Suppressor macrophage (primary cell): ENCODE results near the gene PARP1.
"Not testable (repeated sequence)": the region's sequence is repeated elsewhere in the genome, so short reads cannot be mapped to it uniquely, and the experiment has no call there.

Experiments used
- DNase-seq, 4 experiments: peaks; one replicate each; pipeline ENCODE4 v3.0.0-alpha.2; 2020 to 2022
- total RNA-seq, 17 experiments: gene quantifications; one replicate each; lab custom pipeline; 2026; ENCODE audit warnings: mixed read lengths in 6 of 17, inconsistent platforms in 3 of 17; lab: John Stamatoyannopoulos, UW

Gene PARP1
- total RNA-seq, result 65.0 to 378 (median 133) reads per million in 17 experiments

GRCh38 chr1:226407497-226408284 lies at the start of gene PARP1:
Gene PARP1 (minus strand): TSS chr1:226408093. CDS start chr1:226407929, 164 bp downstream.
- peak; percentile 91 to 97 (median 95) for DNase-seq

GRCh38 chr1:226457307-226457712 lies 49.4 kb upstream of the PARP1 start:
- DNase-seq, result peak; percentile 18 to 57 (median 28)

GRCh38 chr1:226455843-226456242 lies 48.0 kb upstream of the PARP1 start:
- no peak for DNase-seq

- no peak for DNase-seq
These were observed 46.5 kb upstream of the PARP1 start for GRCh38 chr1:226454349-226454748.

GRCh38 chr1:226453015-226453704 lies 45.3 kb upstream of the PARP1 start:
- DNase-seq, result no peak

- no peak for DNase-seq
These were observed 42.8 kb upstream of the PARP1 start for GRCh38 chr1:226450688-226451087.

- DNase-seq, result no peak
These were observed 41.9 kb upstream of the PARP1 start for GRCh38 chr1:226449823-226450222.

GRCh38 chr1:226447932-226448665 lies 40.2 kb upstream of the PARP1 start:
- no peak for DNase-seq

GRCh38 chr1:226446094-226446493 lies 38.2 kb upstream of the PARP1 start:
- DNase-seq, result no peak

- DNase-seq, result no peak
These were observed 37.0 kb upstream of the PARP1 start for GRCh38 chr1:226444901-226445300.

GRCh38 chr1:226443439-226443838 lies 35.5 kb upstream of the PARP1 start:
- DNase-seq, result peak in 1 of 4 experiments; percentile 35

GRCh38 chr1:226443033-226443432 lies 35.1 kb upstream of the PARP1 start:
- DNase-seq, result no peak

- no peak for DNase-seq
These were observed 33.7 kb upstream of the PARP1 start for GRCh38 chr1:226441629-226442028.

- DNase-seq, result no peak
These were observed 32.6 kb upstream of the PARP1 start for GRCh38 chr1:226440512-226440911.

- peak in 2 of 4 experiments; percentile 13 to 26 for DNase-seq
These were observed 30.1 kb upstream of the PARP1 start for GRCh38 chr1:226438007-226438406.

GRCh38 chr1:226436855-226437491 lies 29.1 kb upstream of the PARP1 start:
- no peak for DNase-seq

GRCh38 chr1:226436472-226436854 lies 28.6 kb upstream of the PARP1 start:
- DNase-seq, result no peak

- no peak for DNase-seq
These were observed 25.4 kb upstream of the PARP1 start for GRCh38 chr1:226433341-226433720.

- DNase-seq, result no peak
These were observed 24.9 kb upstream of the PARP1 start for GRCh38 chr1:226432586-226433340.

- DNase-seq, result not testable (repeated sequence)
These were observed 24.0 kb upstream of the PARP1 start for GRCh38 chr1:226431898-226432297.

GRCh38 chr1:226429858-226430715 lies 22.2 kb upstream of the PARP1 start:
- no peak for DNase-seq
